SK-N-SH treated with all-trans-retinoic acid at 6 μM for 48 hours (cell line): ENCODE data around the gene CDH4.

Experiments used
- ATAC-seq: fragments of 200-7000 bp; cut with Tn5 transposase; 3 replicates; pipeline ENCODE4 v1.9.1; 2020; ENCODE audit warnings: mild to moderate bottlenecking, moderate library complexity
- ARNTL ChIP-seq: fragments of 450-650 bp; formaldehyde crosslinking; IDR thresholded peaks from 2 replicates; pipeline ENCODE4 v1.5.0; 2020; ENCODE audit warnings: low read depth, mild to moderate bottlenecking, moderate library complexity, borderline replicate concordance
- BACH2 ChIP-seq: fragments of 250-450 bp; sonication (Bioruptor Pico); IDR thresholded peaks from 2 replicates; pipeline ENCODE4 v1.9.0; 2021; ENCODE audit warnings: mild to moderate bottlenecking, borderline replicate concordance
- CSDC2 ChIP-seq: fragments of 250-450 bp; sonication (Bioruptor Pico); IDR thresholded peaks from 2 replicates; pipeline ENCODE4 v1.5.0; 2020; ENCODE audit warnings: mild to moderate bottlenecking, moderate library complexity
- ESRRG ChIP-seq: fragments of 250-450 bp; sonication (Bioruptor Pico); IDR thresholded peaks from 2 replicates; pipeline ENCODE4 v1.6.1; 2021; ENCODE audit warnings: mild to moderate bottlenecking
- GLIS3 ChIP-seq: fragments of 250-450 bp; sonication (Bioruptor Pico); IDR thresholded peaks from 2 replicates; pipeline ENCODE4 v1.5.0; 2020; ENCODE audit warnings: mild to moderate bottlenecking, moderate library complexity
- ISL1 ChIP-seq: fragments of 250-450 bp; sonication (Bioruptor Pico); IDR thresholded peaks from 2 replicates; pipeline ENCODE4 v2.1.2; 2022; ENCODE audit warnings: mild to moderate bottlenecking, moderate library complexity
- OSR1 ChIP-seq: fragments of 250-450 bp; sonication (Bioruptor Pico); IDR thresholded peaks from 2 replicates; pipeline ENCODE4 v1.8.0; 2022; ENCODE audit warnings: moderate library complexity, mild to moderate bottlenecking, inconsistent platforms
- PATZ1 ChIP-seq: fragments of 250-450 bp; sonication (Bioruptor Pico); IDR thresholded peaks from 2 replicates; pipeline ENCODE4 v1.8.0; 2020; ENCODE audit warnings: mild to moderate bottlenecking, moderate library complexity, borderline replicate concordance
- RARB ChIP-seq: fragments of 250-450 bp; sonication (Bioruptor Pico); IDR thresholded peaks from 2 replicates; pipeline ENCODE4 v1.8.0; 2021; ENCODE audit warnings: mild to moderate bottlenecking, moderate library complexity
- SNAI2 ChIP-seq: fragments of 250-450 bp; sonication (Bioruptor Pico); IDR thresholded peaks from 2 replicates; pipeline ENCODE4 v1.5.0; 2020; ENCODE audit warnings: mild to moderate bottlenecking, moderate library complexity
- TCF4 ChIP-seq: fragments of 250-450 bp; sonication (Bioruptor Pico); IDR thresholded peaks from 2 replicates; pipeline ENCODE4 v1.8.0; 2021; ENCODE audit warnings: mild to moderate bottlenecking, moderate library complexity, borderline replicate concordance
- TOX ChIP-seq: fragments of 250-450 bp; sonication (Bioruptor Pico); IDR thresholded peaks from 2 replicates; pipeline ENCODE4 v1.8.0; 2021; ENCODE audit warnings: mild to moderate bottlenecking, moderate library complexity, borderline replicate concordance
- ZC3H10 ChIP-seq: fragments of 250-450 bp; sonication (Bioruptor Pico); IDR thresholded peaks from 2 replicates; pipeline ENCODE4 v1.5.1; 2021; ENCODE audit warnings: mild to moderate bottlenecking, moderate library complexity
- ZFP30 ChIP-seq: fragments of 450-650 bp; formaldehyde crosslinking; IDR thresholded peaks from 2 replicates; pipeline ENCODE4 v1.5.0; 2022; ENCODE audit warnings: mild to moderate bottlenecking, moderate library complexity
- ZNF565 ChIP-seq: fragments of 450-650 bp; formaldehyde crosslinking; conservative IDR thresholded peaks from 2 replicates; pipeline ENCODE4 v1.5.0; 2020; ENCODE audit warnings: low read depth, mild to moderate bottlenecking, moderate library complexity
- ZNF70 ChIP-seq: fragments of 450-650 bp; formaldehyde crosslinking; IDR thresholded peaks from 2 replicates; pipeline ENCODE4 v1.5.0; 2020; ENCODE audit warnings: mild to moderate bottlenecking, moderate library complexity
- ZNF8 ChIP-seq: fragments of 450-650 bp; formaldehyde crosslinking; IDR thresholded peaks from 2 replicates; pipeline ENCODE4 v1.5.0; 2020; ENCODE audit warnings: mild to moderate bottlenecking, moderate library complexity
- TF ChIP-seq, protein P1 (sequence below): fragments of 250-450 bp; sonication (Bioruptor Pico); IDR thresholded peaks from 2 replicates; pipeline ENCODE4 v1.8.0; 2021; ENCODE audit warnings: low read depth, mild to moderate bottlenecking, moderate library complexity, borderline replicate concordance
- TF ChIP-seq, protein P2 (sequence below): fragments of 250-450 bp; sonication (Bioruptor Pico); IDR thresholded peaks from 2 replicates; pipeline ENCODE4 v1.5.1; 2021; ENCODE audit warnings: mild to moderate bottlenecking, moderate library complexity
- TF ChIP-seq, protein P3 (sequence below): fragments of 250-450 bp; sonication (Bioruptor Pico); IDR thresholded peaks from 2 replicates; pipeline ENCODE4 v1.5.0; 2020; ENCODE audit warnings: mild to moderate bottlenecking, moderate library complexity

Gene CDH4

DNA sequence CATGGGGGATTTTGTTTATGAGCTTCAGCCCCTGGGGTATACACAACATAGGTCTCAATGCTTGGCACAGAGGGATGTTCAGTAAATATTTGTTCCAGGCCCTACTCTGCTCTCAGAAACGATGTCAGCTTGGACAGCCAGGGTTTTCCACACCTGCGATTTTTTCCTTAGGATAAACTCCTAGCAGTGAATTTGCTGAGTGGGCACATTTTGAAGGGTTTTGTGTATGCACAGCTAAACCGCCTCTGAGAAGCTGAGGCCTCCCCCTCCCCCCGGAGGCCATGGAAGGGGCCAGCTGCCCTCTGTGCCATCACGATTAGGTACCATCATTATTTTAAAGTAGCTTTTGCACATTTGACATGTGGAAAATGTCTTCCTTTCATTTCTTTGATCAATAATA, 614.1 kb downstream of the CDH4 start:
- TF ChIP-seq ARNTL (CRISPR knock-in tag) (no peak), ZNF8 (no peak), OSR1 (CRISPR knock-in tag) (no peak), GLIS3 (CRISPR knock-in tag) (no peak), PATZ1 (CRISPR knock-in tag) (no peak), ISL1 (CRISPR knock-in tag) (no peak), BACH2 (no peak), TOX (CRISPR knock-in tag) (no peak)
- TF ChIP-seq, protein P1, sequence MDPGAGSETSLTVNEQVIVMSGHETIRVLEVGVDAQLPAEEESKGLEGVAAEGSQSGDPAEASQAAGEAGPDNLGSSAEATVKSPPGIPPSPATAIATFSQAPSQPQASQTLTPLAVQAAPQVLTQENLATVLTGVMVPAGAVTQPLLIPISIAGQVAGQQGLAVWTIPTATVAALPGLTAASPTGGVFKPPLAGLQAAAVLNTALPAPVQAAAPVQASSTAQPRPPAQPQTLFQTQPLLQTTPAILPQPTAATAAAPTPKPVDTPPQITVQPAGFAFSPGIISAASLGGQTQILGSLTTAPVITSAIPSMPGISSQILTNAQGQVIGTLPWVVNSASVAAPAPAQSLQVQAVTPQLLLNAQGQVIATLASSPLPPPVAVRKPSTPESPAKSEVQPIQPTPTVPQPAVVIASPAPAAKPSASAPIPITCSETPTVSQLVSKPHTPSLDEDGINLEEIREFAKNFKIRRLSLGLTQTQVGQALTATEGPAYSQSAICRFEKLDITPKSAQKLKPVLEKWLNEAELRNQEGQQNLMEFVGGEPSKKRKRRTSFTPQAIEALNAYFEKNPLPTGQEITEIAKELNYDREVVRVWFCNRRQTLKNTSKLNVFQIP (CRISPR knock-in tag), result no peak
- TF ChIP-seq, protein P2, sequence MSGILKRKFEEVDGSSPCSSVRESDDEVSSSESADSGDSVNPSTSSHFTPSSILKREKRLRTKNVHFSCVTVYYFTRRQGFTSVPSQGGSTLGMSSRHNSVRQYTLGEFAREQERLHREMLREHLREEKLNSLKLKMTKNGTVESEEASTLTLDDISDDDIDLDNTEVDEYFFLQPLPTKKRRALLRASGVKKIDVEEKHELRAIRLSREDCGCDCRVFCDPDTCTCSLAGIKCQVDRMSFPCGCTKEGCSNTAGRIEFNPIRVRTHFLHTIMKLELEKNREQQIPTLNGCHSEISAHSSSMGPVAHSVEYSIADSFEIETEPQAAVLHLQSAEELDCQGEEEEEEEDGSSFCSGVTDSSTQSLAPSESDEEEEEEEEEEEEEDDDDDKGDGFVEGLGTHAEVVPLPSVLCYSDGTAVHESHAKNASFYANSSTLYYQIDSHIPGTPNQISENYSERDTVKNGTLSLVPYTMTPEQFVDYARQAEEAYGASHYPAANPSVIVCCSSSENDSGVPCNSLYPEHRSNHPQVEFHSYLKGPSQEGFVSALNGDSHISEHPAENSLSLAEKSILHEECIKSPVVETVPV, result no peak
- ATAC-seq, result no peak

DNA sequence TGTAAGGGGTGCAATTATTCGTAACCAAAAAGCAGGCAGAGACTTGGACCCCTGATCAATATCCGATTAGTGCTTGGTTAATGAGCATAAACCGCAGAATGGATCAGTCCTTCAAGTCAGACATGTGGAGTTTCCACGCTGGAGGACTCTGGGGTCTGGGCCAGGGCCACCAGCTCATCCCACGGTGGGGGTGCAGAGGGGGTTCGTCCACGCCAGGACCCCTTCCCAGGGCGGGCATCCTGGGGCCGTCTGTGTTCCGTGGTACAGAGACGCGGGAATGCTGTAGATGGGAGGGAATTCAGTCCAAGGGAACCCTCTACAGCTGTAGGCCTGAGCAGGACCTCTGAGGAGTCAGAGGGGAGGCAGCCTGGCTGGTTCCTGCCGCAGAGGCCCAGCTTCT, 615.9 kb downstream of the CDH4 start:
- ATAC-seq, result no peak
- no peak for TF ChIP-seq ESRRG (CRISPR knock-in tag)

DNA sequence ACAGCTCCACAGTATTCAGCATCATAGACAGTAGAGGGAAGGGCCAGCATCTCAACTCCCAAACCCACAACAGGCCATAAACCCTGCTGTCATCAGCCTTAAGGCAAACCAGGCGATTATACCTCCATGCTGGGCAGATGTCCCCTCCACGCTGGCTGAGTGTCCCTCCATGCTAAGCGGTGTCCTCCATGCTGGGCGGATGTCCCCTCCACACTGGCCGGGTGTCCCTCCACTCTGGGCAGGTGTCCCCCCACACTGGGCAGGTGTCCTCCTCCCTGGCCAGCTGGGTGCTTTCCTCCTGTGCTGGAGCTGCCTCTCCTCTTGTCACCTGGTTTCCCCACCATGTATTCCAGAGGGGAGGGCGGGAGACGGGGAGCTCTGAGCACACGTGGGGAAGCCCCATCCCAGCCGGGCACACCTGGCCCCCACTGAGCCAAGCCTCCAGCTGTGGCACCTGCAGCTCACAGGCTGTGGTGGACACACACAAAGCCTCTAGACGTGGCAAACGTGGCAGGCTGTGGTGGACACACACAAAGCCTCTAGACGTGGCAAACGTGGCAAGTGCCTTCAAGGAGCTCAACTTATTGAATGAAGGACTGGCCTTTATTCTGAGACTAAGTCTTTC, 616.5 kb downstream of the CDH4 start:
- ATAC-seq, result no peak
- TF ChIP-seq OSR1 (CRISPR knock-in tag) (no peak), RARB (CRISPR knock-in tag) (no peak), PATZ1 (CRISPR knock-in tag) (no peak), ZNF8 (no peak), GLIS3 (CRISPR knock-in tag) (no peak), ISL1 (CRISPR knock-in tag) (no peak), CSDC2 (CRISPR knock-in tag) (no peak), ZNF565 (CRISPR knock-in tag) (no peak), ZC3H10 (no peak), TCF4 (CRISPR knock-in tag) (no peak), ZFP30 (CRISPR knock-in tag) (no peak), ZNF70 (no peak), SNAI2 (no peak), ARNTL (CRISPR knock-in tag) (no peak)
- TF ChIP-seq, protein P3, sequence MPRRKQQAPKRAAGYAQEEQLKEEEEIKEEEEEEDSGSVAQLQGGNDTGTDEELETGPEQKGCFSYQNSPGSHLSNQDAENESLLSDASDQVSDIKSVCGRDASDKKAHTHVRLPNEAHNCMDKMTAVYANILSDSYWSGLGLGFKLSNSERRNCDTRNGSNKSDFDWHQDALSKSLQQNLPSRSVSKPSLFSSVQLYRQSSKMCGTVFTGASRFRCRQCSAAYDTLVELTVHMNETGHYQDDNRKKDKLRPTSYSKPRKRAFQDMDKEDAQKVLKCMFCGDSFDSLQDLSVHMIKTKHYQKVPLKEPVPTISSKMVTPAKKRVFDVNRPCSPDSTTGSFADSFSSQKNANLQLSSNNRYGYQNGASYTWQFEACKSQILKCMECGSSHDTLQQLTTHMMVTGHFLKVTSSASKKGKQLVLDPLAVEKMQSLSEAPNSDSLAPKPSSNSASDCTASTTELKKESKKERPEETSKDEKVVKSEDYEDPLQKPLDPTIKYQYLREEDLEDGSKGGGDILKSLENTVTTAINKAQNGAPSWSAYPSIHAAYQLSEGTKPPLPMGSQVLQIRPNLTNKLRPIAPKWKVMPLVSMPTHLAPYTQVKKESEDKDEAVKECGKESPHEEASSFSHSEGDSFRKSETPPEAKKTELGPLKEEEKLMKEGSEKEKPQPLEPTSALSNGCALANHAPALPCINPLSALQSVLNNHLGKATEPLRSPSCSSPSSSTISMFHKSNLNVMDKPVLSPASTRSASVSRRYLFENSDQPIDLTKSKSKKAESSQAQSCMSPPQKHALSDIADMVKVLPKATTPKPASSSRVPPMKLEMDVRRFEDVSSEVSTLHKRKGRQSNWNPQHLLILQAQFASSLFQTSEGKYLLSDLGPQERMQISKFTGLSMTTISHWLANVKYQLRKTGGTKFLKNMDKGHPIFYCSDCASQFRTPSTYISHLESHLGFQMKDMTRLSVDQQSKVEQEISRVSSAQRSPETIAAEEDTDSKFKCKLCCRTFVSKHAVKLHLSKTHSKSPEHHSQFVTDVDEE, result no peak
- TF ChIP-seq, protein P2, result no peak
